ENCODE results near the gene CETP. TPM values are rescaled to one million over a fixed set of nuclear protein-coding genes. Genes with fewer than 3 reads are reported as not detected.

The CETP gene
- total RNA-seq, 2 donors from 2014 or later: not detected

DNA sequence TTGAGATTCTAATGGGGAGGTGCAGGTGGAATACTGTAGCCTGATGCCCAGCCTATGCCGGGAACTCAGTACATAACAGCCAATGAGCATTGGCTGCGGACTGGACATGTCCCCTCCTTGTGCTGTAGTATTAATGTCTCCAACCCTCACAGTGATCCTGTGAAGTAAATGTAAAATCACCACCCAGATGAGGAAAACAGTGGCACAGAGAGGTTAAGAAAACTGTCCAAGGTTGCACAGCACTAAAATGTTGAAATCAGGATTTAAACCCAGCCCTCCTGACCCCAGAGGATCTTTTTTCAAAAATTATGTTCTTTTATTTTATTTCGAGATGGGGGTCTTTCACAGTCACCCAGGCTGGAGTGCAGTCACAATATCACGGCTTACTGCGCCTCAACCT lies 35.5 kb downstream of the CETP start:
- ATAC-seq (ENCODE audit: insufficient number of reproducible peaks, low FRiP score, low read depth): no peak
- TF ChIP-seq CTCF (IDR thresholded peaks at IDR 0.05): no peak
- no peaks in the 10 kb centered on the region for H3K27me3 ChIP-seq (replicated peaks; ENCODE audit: insufficient read depth)
- H3K36me3 ChIP-seq: no peaks in the 10 kb centered on the region
- H3K4me3 ChIP-seq: no peak overlapping the region
- H3K4me1 ChIP-seq (ENCODE audit: control insufficient read depth in 1 of 2, low read depth in 2 of 2): peaks cover 10 to 21% of the 10 kb centered on the region in 2 donors
- H3K27ac ChIP-seq: no peak overlapping the region
- H3K9me3 ChIP-seq: no peaks in the 10 kb centered on the region
- no peak for DNase-seq (ENCODE audit: low spot score)

DNA sequence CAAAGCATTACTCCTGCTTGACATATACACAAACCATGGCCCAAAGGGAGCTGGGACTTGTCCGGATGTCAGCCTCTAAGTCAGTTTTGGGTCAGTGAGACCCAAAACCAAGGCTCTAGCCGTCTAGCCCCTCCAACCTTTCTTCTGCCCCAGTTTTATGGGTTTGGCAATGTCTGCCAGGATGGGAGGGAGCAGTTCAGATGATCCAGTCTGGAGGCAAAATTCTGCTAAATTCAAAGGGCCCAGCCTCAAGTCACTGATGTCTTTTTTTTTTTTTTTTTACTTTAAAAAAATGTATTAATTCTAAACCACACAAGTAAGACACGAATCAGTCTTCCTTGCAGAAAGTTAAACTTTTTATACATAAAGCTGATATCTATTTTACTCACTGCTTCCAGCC lies 36.2 kb downstream of the CETP start:
- no peaks in the 10 kb centered on the region for H3K27me3 ChIP-seq (replicated peaks; ENCODE audit: insufficient read depth)
- H3K27ac ChIP-seq: no peak overlapping the region
- no peaks in the 10 kb centered on the region for H3K9me3 ChIP-seq
- peaks cover 10 to 21% of the 10 kb centered on the region in 2 donors for H3K4me1 ChIP-seq (ENCODE audit: control insufficient read depth in 1 of 2, low read depth in 2 of 2)
- H3K36me3 ChIP-seq: no peaks in the 10 kb centered on the region
- ATAC-seq (ENCODE audit: insufficient number of reproducible peaks, low FRiP score, low read depth) (no peak), DNase-seq (ENCODE audit: low spot score) (no peak)
- no peak overlapping the region for H3K4me3 ChIP-seq
- TF ChIP-seq CTCF (IDR thresholded peaks at IDR 0.05): no peak

GRCh38 chr16:56998352-56998751 lies 36.6 kb downstream of the CETP start:
- H3K4me1 ChIP-seq (ENCODE audit: control insufficient read depth in 1 of 2, low read depth in 2 of 2): peaks cover 10 to 21% of the 10 kb centered on the region in 2 donors
- H3K9me3 ChIP-seq: no peaks in the 10 kb centered on the region
- DNase-seq (ENCODE audit: low spot score) (no peak), ATAC-seq (ENCODE audit: insufficient number of reproducible peaks, low FRiP score, low read depth) (no peak)
- H3K4me3 ChIP-seq: no peak overlapping the region
- no peak overlapping the region for H3K27ac ChIP-seq
- no peaks in the 10 kb centered on the region for H3K27me3 ChIP-seq (replicated peaks; ENCODE audit: insufficient read depth)
- no peak for TF ChIP-seq CTCF (IDR thresholded peaks at IDR 0.05)
- no peaks in the 10 kb centered on the region for H3K36me3 ChIP-seq

DNA sequence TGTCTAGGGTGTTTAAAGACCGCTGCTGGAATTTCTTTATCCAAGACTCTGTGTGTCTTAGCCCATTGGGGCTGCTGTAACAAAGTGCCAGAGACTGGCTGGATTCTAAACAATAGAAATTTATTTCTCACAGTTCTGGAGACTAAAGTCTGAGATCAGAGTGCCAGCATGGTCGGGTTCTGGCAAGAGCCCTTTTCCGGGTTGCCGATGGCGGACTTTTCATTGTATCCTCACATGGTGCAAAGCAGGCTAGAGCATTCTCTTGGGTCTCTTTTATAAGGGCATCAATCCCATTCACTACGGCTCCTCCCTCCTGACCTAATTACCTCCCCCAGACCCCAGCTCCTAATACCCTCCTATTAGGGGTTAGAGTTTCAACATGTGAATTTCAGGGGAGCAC lies 37.1 kb downstream of the CETP start:
- Histone ChIP-seq H3K27me3 (replicated peaks; ENCODE audit: insufficient read depth) (no peaks in the 10 kb centered on the region), H3K9me3 (no peaks in the 10 kb centered on the region), H3K36me3 (no peaks in the 10 kb centered on the region), H3K4me3 (no peak overlapping the region), H3K4me1 (ENCODE audit: control insufficient read depth in 1 of 2, low read depth in 2 of 2) (peaks cover 10 to 21% of the 10 kb centered on the region in 2 donors), H3K27ac (peak overlapping the region in 1 of 2 donors; percentile 65)
- ATAC-seq (ENCODE audit: insufficient number of reproducible peaks, low FRiP score, low read depth): no peak
- no peak for DNase-seq (ENCODE audit: low spot score)
- no peak for TF ChIP-seq CTCF (IDR thresholded peaks at IDR 0.05)

DNA sequence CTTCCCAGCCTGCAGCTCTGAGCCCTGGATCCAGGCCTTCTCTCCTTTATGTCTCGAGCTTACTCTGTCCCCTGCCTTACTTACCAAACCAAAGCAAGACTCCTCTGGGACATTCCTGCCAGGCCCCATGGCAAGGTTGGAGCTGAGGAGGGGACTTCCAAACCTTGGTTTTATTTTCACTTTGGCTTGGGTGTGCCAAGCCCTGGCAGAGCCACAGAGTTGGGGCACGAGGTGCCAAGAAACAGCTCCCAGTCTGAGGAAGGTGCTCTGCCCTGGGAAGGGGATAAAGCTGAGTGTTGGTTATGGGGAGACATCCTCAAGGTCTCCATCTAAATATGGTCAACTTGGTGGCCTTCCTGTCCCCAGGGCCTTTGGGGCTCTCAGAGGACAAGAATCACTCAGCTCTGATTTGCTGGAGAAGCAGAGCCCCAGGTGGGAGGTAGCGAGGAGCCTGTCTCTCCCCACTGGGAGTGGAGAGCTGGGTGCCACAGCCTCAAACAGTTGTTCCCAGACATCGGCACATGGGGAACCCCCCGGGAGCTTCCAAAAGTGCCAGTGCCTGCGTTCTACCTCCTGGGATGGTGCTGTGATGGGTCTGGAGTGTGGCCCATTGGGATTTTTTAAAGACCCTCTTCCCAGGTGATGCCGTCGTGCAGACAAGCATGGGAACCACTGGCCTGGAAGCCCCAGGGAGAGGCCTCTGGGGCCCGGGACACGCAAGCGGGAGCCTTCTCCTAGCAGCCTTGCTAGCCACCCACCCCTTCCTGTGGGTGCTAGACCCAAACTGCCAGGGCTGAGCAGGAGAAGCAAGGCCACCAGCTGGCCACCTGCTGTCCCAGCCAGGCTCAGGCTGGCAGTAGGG lies 37.9 kb downstream of the CETP start:
- no peak for TF ChIP-seq CTCF (IDR thresholded peaks at IDR 0.05)
- Histone ChIP-seq H3K4me3 (no peak overlapping the region), H3K27ac (peak overlapping the region in 1 of 2 donors; percentile 65), H3K36me3 (no peaks in the 10 kb centered on the region), H3K4me1 (ENCODE audit: control insufficient read depth in 1 of 2, low read depth in 2 of 2) (peaks cover 10 to 21% of the 10 kb centered on the region in 2 donors), H3K27me3 (replicated peaks; ENCODE audit: insufficient read depth) (no peaks in the 10 kb centered on the region), H3K9me3 (no peaks in the 10 kb centered on the region)
- DNase-seq (ENCODE audit: low spot score): no peak
- ATAC-seq (ENCODE audit: insufficient number of reproducible peaks, low FRiP score, low read depth): no peak

All from thoracic aorta (tissue), 2 donors.